Measurements from ENCODE around the gene PIKFYVE.
"Not testable (repeated sequence)": the region's sequence is repeated elsewhere in the genome, so short reads cannot be mapped to it uniquely, and the experiment has no call there.

Gene PIKFYVE

DNA sequence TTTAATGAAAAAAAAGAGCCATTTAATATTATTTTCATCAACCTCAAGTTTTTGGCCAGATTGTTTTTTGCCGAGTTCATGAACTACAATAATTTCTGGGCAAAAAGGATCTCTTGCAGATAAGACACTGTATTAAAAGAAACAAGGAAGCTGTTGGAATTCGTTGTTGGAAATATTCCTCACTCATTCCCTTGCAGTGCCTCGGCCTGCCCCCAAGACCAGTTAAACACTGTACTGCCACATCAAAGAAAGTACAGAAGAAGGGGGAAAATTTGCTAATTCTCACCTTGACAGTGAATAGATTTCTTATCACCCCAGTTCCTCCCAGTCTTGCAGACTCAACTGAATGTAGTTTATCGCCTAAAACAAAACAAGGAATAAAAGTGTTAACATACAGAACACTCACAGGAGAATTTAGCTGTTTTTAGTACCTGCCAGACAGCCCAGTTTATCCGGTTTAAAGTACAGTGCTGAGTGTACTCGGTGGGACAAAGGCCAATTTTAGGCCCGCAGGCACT lies 12.4 kb upstream of the PIKFYVE start:
- no peaks in the 10 kb centered on the region for H3K9me3 ChIP-seq (ENCODE audit: control insufficient read depth in 5 of 5, low read length in 5 of 5)
- H3K36me3 ChIP-seq (ENCODE audit: control insufficient read depth in 5 of 5, insufficient read depth in 5 of 5, low read length in 5 of 5) = peaks cover 0 to 21% (median 10%) of the 10 kb centered on the region in 5 donors
- H3K4me1 ChIP-seq (ENCODE audit: control insufficient read depth in 5 of 5, insufficient read depth in 5 of 5, low read length in 5 of 5) = peaks cover 3 to 65% (median 54%) of the 10 kb centered on the region in 5 donors
- peak overlapping the region; percentile 26 to 81 (median 74) for H3K9ac ChIP-seq (ENCODE audit: low read length in 5 of 5)
- peak overlapping the region; percentile 66 to 99 (median 99) for H3K4me3 ChIP-seq (ENCODE audit: low read depth in 1 of 5, low read length in 5 of 5)
- H3K27ac ChIP-seq (ENCODE audit: low read depth, low read length) = peak overlapping the region; percentile 93
- H3K27me3 ChIP-seq (ENCODE audit: control insufficient read depth in 5 of 5, insufficient read depth in 4 of 5, low read length in 5 of 5) = no peaks in the 10 kb centered on the region

DNA sequence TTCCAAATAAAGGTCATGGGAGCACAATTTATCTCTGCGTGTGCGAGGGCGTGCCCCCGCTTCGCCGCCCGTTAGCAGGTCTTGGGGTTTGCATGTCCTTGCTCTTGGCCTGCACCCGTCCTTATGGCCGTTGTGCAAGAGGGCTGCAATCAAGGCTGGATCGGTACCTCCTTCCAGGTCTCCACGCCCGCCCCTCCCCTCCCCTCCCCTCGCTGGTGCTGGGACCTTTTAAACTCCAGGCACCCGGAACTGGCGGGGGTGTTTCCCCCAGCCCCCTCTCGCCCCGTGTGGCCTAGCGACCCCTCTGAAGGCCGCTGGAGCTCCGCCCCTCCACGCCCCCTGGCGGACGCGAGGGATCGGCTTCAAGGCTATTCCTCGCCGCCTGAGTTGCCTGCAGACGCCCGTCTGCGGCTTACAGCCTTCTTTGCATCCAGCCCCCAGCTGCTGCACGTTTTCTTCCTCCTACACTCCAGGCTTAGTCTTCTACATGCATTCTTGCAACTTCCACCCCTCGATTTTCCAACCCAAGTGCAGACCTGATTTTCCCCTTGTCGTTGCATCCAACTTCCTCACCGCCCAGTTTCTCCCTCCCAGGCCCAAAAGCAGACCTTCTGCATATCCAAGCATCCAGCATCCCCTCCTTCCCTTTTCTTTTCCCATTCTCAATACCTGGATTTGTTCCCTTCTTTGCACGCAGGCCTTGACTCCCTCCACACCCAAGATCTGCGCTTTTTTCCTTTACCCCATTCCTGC lies 11.8 kb upstream of the PIKFYVE start:
- H3K4me1 ChIP-seq (ENCODE audit: control insufficient read depth in 5 of 5, insufficient read depth in 5 of 5, low read length in 5 of 5) = peaks cover 3 to 59% (median 51%) of the 10 kb centered on the region in 5 donors

DNA sequence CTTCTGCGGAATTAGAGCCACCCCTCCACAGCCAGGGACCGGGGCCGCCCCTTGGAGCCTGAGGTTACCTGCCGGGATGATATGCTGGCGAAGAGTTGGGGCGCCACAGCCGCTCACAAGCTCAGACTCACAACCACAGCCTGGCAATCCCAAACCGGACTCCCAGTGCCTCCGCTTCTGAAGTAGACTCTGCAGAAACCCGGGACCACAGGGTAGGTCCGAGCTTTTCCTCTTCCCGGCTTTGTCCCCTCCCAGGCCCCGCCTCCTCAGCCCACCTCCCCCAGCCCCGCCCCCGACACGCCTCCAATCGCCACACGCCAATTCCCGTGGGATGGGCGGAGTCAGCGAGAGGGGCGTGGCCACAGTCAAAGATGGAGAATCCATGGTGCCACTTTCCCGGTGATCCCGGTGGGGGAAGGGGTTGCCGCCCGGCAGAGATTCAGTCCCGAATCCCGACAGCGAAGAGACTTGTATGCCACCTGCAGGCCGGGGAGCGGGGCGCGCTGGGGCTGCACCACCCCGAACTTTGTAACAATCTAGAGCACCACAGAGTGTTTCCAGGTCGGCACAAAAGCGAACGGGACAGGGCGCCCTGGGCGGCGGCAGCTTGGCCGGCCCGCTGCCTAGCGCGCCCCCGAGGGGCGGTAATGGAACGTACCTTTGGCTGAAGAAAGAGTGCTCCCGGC lies 11.0 kb upstream of the PIKFYVE start, which contains the start of gene IDH1:
Gene IDH1 (minus strand): TSS at position 201 of the 686 bp plus-strand sequence. CDS start 3,520 bp downstream, outside the sequence.
- H3K36me3 ChIP-seq (ENCODE audit: control insufficient read depth in 5 of 5, insufficient read depth in 5 of 5, low read length in 5 of 5) = peaks cover 0 to 14% (median 6%) of the 10 kb centered on the region in 5 donors

More for the DNA sequence above, 11.8 kb upstream of the PIKFYVE start:
- H3K4me3 ChIP-seq (ENCODE audit: low read depth in 1 of 5, low read length in 5 of 5) = peak overlapping the region; percentile 96 to 100 (median 99)
- no peaks in the 10 kb centered on the region for H3K9me3 ChIP-seq (ENCODE audit: control insufficient read depth in 5 of 5, low read length in 5 of 5)
- H3K27ac ChIP-seq (ENCODE audit: low read depth, low read length) = peak overlapping the region; percentile 93
- peak overlapping the region; percentile 26 to 81 (median 74) for H3K9ac ChIP-seq (ENCODE audit: low read length in 5 of 5)
- H3K27me3 ChIP-seq (ENCODE audit: control insufficient read depth in 5 of 5, insufficient read depth in 4 of 5, low read length in 5 of 5) = no peaks in the 10 kb centered on the region
- H3K36me3 ChIP-seq (ENCODE audit: control insufficient read depth in 5 of 5, insufficient read depth in 5 of 5, low read length in 5 of 5) = peaks cover 0 to 19% (median 7%) of the 10 kb centered on the region in 5 donors

DNA sequence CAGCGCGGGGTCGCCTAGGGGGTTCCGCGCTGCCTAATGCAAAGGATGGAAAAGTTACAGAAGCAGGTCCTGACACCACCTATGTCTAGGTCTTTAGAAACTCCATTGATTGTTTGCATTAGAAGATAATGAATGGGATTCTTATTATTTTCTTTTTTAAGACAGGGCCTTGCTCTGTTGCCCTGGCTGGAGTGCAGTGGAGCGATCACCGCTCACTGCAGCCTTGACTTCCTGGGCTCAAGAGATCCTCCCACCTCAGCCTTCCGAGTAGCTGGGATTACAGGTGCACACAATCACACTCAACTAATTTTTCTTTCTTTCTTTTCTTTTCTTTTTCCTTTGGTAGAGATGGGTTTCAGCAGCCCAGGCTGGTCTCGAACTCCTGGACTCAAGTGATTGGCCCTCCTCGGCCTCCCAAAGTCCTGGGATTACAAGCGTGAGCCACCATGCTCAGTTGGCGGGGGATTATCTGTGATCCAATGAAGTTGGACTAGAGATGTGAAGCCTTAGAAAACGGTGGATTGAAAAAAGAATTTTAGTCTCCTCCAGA lies 10.4 kb upstream of the PIKFYVE start:
- Histone ChIP-seq H3K27me3 (ENCODE audit: control insufficient read depth in 5 of 5, insufficient read depth in 4 of 5, low read length in 5 of 5) (no peaks in the 10 kb centered on the region), H3K27ac (ENCODE audit: low read depth, low read length) (peak overlapping the region; percentile 93), H3K36me3 (ENCODE audit: control insufficient read depth in 5 of 5, insufficient read depth in 5 of 5, low read length in 5 of 5) (peaks cover 0 to 8% (median 5%) of the 10 kb centered on the region in 5 donors), H3K9ac (ENCODE audit: low read length in 5 of 5) (peak overlapping the region in 3 of 5 donors; percentile 60 to 71 (median 60)), H3K4me1 (ENCODE audit: control insufficient read depth in 5 of 5, insufficient read depth in 5 of 5, low read length in 5 of 5) (peaks cover 3 to 46% (median 41%) of the 10 kb centered on the region in 5 donors), H3K4me3 (ENCODE audit: low read depth in 1 of 5, low read length in 5 of 5) (peak overlapping the region in 4 of 5 donors; percentile 96 to 99 (median 99)), H3K9me3 (ENCODE audit: control insufficient read depth in 5 of 5, low read length in 5 of 5) (no peaks in the 10 kb centered on the region)

More for the DNA sequence above, 11.0 kb upstream of the PIKFYVE start, which contains the start of gene IDH1:
- H3K9ac ChIP-seq (ENCODE audit: low read length in 5 of 5) = peak within 1 kb of the TSS; percentile 26 to 81 (median 74)
- peaks cover 3 to 52% (median 47%) of the 10 kb centered on the region in 5 donors for H3K4me1 ChIP-seq (ENCODE audit: control insufficient read depth in 5 of 5, insufficient read depth in 5 of 5, low read length in 5 of 5)
- no peaks in the 10 kb centered on the region for H3K9me3 ChIP-seq (ENCODE audit: control insufficient read depth in 5 of 5, low read length in 5 of 5)
- H3K27me3 ChIP-seq (ENCODE audit: control insufficient read depth in 5 of 5, insufficient read depth in 4 of 5, low read length in 5 of 5) = no peaks in the 10 kb centered on the region
- H3K27ac ChIP-seq (ENCODE audit: low read depth, low read length) = peak within 1 kb of the TSS; percentile 93
- H3K4me3 ChIP-seq (ENCODE audit: low read depth in 1 of 5, low read length in 5 of 5) = peak within 1 kb of the TSS; percentile 96 to 100 (median 99)

DNA sequence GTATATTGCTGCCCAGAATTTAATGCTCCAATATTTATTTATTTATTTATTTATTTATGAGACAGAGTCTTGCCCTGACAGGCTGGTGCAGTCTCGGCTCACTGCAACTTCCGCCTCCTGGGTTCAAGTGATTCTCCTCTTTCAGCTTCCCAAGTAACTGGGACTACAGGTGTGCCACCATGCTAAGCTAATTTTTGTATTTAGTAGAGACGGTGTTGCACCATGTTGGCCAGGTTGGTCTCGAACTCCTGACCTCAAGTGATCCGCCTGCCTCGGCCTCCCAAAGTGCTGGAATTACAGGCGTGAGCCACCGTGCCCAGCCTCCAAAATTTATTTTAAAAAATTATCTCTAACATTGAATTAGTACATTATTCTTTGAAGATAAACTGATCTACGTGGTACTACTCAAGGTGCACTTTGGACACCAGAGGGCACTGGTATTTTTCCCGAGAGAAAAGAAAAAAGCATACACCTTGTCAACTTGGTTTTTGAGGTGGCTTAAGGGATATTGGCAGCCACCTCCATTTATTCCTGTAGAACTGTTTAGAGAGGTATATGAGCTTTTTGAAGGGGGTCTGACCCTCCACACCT lies 9.8 kb upstream of the PIKFYVE start:
- H3K4me3 ChIP-seq (ENCODE audit: low read depth in 1 of 5, low read length in 5 of 5) = no peak overlapping the region
- peak overlapping the region in 1 of 5 donors; percentile 60 for H3K9ac ChIP-seq (ENCODE audit: low read length in 5 of 5)
- H3K4me1 ChIP-seq (ENCODE audit: control insufficient read depth in 5 of 5, insufficient read depth in 5 of 5, low read length in 5 of 5) = peaks cover 3 to 40% (median 39%) of the 10 kb centered on the region in 5 donors
- H3K36me3 ChIP-seq (ENCODE audit: control insufficient read depth in 5 of 5, insufficient read depth in 5 of 5, low read length in 5 of 5) = peaks cover 0 to 6% (median 4%) of the 10 kb centered on the region in 5 donors
- no peak overlapping the region for H3K27ac ChIP-seq (ENCODE audit: low read depth, low read length)
- no peaks in the 10 kb centered on the region for H3K27me3 ChIP-seq (ENCODE audit: control insufficient read depth in 5 of 5, insufficient read depth in 4 of 5, low read length in 5 of 5)
- H3K9me3 ChIP-seq (ENCODE audit: control insufficient read depth in 5 of 5, low read length in 5 of 5) = no peaks in the 10 kb centered on the region

DNA sequence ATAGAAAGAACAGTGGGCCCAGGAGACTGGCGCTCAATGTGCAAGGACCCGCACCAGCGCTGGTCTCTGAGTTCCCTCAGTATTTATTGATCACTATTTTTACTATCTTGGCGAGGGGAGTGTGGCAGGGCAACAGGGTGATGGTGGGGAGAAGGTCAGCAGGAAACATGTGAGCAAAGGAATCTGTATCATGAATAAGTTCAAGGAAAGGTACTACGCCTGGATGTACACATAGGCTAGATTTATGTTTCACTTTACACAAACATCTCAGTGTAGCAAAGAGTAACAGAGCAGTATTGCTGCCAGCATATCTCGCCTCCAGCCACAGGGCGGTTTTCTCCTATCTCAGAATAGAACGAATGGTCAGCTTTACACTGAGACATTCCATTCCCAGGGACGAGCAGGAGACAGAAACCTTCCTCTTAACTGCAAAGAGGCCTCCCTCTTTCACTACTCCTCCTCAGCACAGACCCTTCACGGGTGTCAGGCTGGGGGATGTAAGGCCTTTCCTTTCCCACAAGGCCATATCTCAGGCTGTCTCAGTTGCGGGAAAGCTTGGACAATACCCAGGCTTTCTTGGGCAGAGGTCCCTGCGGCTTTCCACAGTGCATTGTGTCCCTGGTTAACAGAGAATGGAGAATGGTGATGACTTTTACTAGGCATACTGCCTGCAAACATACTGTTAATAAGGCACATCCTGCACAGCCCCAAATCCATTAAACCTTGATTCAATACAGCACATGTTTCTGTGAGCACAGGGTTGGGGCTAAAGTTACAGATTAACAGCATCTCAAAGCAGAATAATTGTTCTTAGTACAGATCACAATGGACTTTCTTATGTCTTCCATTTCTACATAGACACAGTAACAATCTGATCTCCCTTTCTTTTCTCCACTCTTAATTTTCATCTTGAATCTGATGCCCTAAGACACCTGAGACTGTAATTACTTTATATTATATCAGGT lies 8.9 kb upstream of the PIKFYVE start:
- not testable (repeated sequence) for H3K27me3 ChIP-seq (ENCODE audit: control insufficient read depth in 5 of 5, insufficient read depth in 4 of 5, low read length in 5 of 5); H3K36me3 ChIP-seq (ENCODE audit: control insufficient read depth in 5 of 5, insufficient read depth in 5 of 5, low read length in 5 of 5); H3K9ac ChIP-seq (ENCODE audit: low read length in 5 of 5); H3K9me3 ChIP-seq (ENCODE audit: control insufficient read depth in 5 of 5, low read length in 5 of 5); H3K4me3 ChIP-seq (ENCODE audit: low read depth in 1 of 5, low read length in 5 of 5); H3K27ac ChIP-seq (ENCODE audit: low read depth, low read length)
- H3K4me1 ChIP-seq (ENCODE audit: control insufficient read depth in 5 of 5, insufficient read depth in 5 of 5, low read length in 5 of 5) = peaks cover 3 to 33% (median 32%) of the 10 kb centered on the region in 5 donors

DNA sequence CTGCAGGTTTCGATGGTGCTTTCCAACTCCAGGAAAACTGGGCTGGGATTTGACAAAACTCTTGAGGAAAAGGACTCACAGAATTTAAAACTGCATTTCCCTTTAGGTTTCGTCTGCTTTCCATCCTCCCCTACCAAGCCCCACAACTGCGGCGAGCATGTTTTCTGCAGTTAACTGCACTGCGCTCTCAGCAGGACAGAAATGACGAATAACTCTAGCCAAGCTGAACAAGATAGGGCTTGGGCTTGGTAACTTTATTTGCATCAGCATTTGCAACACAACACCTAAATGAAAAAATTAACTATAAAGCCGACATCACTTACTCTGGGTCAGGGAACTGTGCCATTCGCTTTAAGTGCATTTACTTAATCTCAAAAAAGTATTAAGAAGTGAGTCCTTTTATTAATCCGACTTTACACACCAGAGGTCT lies 669 bp upstream of the PIKFYVE start:
- Histone ChIP-seq H3K9ac (ENCODE audit: low read length in 5 of 5) (peak overlapping the region; percentile 56 to 93 (median 86)), H3K4me3 (ENCODE audit: low read depth in 1 of 5, low read length in 5 of 5) (peak overlapping the region; percentile 70 to 91 (median 81)), H3K36me3 (ENCODE audit: control insufficient read depth in 5 of 5, insufficient read depth in 5 of 5, low read length in 5 of 5) (peaks cover 0 to 3% (median 0%) of the 10 kb centered on the region in 5 donors), H3K27ac (ENCODE audit: low read depth, low read length) (peak overlapping the region; percentile 92), H3K9me3 (ENCODE audit: control insufficient read depth in 5 of 5, low read length in 5 of 5) (no peaks in the 10 kb centered on the region), H3K27me3 (ENCODE audit: control insufficient read depth in 5 of 5, insufficient read depth in 4 of 5, low read length in 5 of 5) (no peaks in the 10 kb centered on the region), H3K4me1 (ENCODE audit: control insufficient read depth in 5 of 5, insufficient read depth in 5 of 5, low read length in 5 of 5) (peaks cover 3 to 43% (median 34%) of the 10 kb centered on the region in 5 donors)

DNA sequence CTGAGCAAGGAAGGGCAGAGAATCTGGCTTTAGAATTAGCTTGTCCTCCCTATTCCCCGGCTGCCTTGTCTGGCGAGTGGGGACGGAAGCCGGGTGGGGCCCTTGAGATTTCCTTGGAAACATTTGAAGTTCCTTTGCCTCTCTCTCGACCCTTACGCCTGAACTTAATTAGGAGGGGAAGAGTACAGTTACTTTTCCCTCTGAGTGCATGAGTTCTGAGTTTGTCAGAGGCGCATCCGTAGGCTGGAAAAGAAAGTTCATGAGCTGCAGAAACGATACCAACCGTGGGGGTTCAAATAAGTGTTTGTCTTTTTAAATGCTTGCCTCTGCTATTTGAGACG lies 468 bp downstream of the PIKFYVE start:
- Histone ChIP-seq H3K27ac (ENCODE audit: low read depth, low read length) (peak overlapping the region; percentile 92), H3K4me1 (ENCODE audit: control insufficient read depth in 5 of 5, insufficient read depth in 5 of 5, low read length in 5 of 5) (peaks cover 3 to 43% (median 34%) of the 10 kb centered on the region in 5 donors), H3K27me3 (ENCODE audit: control insufficient read depth in 5 of 5, insufficient read depth in 4 of 5, low read length in 5 of 5) (no peaks in the 10 kb centered on the region), H3K9me3 (ENCODE audit: control insufficient read depth in 5 of 5, low read length in 5 of 5) (no peaks in the 10 kb centered on the region), H3K9ac (ENCODE audit: low read length in 5 of 5) (peak overlapping the region; percentile 73 to 93 (median 86)), H3K36me3 (ENCODE audit: control insufficient read depth in 5 of 5, insufficient read depth in 5 of 5, low read length in 5 of 5) (peaks cover under 1 to 6% (median 1%) of the 10 kb centered on the region in 5 donors), H3K4me3 (ENCODE audit: low read depth in 1 of 5, low read length in 5 of 5) (peak overlapping the region; percentile 70 to 91 (median 81))

All from subcutaneous abdominal adipose tissue (tissue), 5 donors.